GM18517 (cell line): ENCODE measurements around the gene RNF227.

Experiments used
- ATAC-seq: cut with Tn5 transposase; IDR thresholded peaks from one replicate; pipeline ENCODE4 v1.9.1; 2021; ENCODE audit warnings: mild to moderate bottlenecking, moderate library complexity; ENCODE audit not compliant: unreplicated experiment

RNF227 gene

DNA sequence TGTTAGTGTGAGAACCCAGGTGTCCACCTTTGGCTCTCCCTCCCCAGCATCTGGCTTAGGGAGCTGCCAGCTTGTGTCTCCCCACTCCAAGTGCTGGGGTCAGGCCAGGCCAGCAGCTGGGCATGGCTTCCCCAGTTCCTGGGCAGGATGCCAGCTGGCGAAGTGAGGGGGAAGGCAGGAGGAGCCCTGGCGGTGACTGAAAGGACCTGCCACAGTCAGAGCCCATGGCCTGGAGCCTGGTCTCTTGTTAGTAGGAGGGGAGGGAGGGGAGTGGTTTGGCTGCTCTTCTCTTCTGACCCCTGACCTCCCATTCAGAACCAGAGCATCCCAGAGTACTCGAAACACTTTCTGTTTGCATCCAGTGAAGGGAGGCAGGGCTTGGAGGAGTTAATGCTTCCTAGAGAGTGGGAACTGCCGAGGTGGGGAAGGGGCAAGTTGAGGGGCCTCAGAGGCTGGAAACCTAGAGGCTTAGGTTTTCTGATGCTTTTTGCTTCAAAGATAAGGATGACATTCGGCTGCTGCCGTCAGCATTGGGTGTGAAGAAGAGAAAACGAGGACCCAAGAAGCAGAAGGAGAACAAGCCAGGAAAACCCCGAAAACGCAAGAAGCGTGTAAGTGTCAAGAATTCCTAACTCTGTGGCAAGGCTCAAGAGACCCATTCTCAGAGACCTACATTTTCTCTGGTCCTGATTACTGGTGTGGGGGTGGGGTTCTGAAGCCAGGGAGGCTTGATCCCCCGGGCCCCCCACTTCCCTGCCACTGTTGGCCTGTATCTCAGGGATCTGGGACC is 26.7 kb downstream of the RNF227 start:
- no peak for ATAC-seq

DNA sequence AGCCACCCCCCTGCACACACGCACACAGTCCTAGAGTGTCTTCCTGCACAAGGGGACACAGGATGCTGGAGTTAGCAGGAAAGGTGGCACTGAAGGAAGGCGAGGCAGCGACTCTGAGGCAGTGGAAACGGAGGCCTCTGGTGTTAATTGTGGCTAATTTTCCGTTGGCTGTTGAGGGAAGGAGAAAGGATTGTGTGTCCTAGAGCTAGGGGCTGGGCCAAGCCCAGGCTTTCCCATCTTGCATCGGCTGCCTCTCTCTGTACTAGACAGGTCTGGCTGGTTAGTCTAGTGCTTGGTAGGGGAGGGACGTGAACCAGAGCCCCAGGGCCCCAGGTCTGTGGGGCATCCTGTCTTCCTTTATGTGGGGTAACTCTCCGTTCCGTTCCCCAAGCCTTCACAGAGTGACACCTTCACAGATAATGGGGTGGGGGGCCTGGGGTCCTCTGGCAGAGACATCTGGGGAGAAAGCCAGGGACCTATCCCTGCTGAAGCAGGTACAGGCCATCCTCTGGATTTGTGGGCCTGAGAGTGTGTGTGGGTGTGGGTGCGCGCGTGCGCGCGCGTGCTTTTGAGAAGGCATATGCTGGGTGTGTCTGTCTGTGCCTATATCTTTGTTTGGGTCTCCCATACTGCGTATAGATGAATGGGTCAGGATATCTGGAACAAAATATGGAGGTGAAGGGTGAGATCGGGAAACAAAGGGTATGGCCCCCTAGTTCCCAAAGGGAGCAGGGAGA is 27.7 kb downstream of the RNF227 start, which contains the start of gene CHD3:
CHD3 (plus strand) TSS at position 606 of the 737 bp plus-strand sequence. CDS start 212 bp downstream, outside the sequence.
- no peak for ATAC-seq

DNA sequence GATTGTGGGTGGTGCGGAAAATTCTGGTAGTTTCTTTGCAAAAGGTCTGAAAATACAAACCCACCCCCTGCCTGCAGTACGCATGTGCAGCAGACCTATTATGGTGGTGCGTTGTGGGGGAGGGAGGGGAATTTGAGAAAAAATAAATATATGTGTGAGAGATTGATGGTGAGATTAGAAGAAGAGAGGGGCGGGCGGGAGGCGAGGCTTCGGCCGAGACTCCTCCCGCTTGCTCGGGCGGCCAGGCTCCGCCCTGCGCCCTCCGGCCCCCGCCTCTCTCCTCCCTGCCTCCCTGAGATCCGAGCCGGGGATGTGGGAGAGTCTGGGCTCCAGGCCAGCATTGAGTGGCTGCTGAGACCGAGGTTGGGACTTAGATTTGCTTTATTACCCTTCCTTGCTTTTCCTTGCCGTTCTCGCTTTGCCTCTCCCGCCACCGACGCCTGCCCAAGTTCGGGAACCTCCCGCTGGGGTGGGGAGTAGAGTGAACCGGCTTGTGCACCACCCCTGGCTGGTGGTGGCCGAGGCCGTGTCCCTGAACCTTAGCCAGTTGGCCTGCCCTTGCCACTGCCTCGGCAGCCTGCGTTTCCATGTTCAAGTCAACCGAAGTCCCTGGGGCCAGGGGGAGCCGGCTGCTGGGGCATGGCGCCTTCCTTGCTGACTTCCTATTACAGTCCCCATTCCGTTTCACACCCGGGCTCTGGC is 28.5 kb downstream of the RNF227 start:
- ATAC-seq: no peak

DNA sequence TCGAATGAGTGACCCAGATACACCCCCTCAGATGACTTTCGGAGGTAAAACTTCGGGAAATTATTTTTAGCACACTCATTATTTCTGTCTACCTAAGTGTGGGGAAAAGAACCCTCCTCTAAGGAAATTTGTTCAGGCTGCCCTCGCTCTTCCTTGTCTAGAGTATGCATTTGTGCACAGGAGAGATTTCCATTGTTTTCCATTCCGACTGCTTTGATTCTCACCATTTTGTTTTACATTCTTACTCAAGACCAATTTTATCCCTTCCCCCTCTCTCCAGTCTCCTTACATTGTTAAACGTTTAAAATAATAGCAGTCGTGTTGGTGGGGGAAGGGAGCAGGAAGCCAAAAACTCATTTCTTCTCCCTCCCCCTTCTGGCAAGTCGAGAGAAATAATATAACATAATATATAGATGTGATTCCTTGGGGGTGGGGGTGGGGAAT is 29.0 kb downstream of the RNF227 start:
- ATAC-seq: no peak

DNA sequence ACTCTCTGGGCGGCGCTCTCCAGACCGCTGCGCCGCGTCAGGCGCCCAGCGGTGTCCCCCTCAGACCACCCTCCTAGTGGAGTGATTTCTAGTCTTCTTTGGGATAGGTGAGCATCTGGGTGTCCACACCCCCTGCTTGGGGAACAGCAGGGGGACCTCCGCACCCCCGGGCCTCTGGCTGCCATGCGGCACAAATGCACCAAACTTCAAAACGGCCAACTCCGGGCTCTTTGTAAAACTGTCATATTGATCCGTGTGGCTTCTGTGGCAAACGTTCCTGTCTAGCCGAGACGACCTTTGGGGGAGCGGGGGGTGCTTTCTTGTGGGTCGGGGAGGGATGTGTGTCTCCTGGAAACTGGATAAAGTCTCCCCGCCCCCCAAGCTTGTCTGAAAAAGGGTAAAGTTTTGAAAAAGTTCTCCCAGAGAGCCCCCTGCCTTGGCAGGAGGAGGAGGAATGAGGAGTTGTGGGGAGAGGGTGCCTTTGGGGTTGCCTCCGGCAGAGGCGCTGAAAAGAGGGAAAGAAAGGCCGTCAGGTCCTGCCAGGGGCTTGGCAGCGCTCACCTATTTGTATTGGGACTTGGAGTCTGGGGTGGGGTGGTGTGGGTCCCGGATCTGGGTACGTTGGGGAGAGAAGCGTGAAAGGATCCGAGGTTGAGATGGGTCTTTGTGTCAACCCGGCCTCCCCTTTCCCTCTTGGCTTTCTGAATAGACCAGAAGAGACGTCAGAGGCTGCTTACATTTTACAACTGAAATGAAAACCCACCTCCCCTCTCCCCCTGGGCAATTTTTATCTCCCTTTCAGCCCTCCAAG is 29.7 kb downstream of the RNF227 start:
- ATAC-seq: no peak

DNA sequence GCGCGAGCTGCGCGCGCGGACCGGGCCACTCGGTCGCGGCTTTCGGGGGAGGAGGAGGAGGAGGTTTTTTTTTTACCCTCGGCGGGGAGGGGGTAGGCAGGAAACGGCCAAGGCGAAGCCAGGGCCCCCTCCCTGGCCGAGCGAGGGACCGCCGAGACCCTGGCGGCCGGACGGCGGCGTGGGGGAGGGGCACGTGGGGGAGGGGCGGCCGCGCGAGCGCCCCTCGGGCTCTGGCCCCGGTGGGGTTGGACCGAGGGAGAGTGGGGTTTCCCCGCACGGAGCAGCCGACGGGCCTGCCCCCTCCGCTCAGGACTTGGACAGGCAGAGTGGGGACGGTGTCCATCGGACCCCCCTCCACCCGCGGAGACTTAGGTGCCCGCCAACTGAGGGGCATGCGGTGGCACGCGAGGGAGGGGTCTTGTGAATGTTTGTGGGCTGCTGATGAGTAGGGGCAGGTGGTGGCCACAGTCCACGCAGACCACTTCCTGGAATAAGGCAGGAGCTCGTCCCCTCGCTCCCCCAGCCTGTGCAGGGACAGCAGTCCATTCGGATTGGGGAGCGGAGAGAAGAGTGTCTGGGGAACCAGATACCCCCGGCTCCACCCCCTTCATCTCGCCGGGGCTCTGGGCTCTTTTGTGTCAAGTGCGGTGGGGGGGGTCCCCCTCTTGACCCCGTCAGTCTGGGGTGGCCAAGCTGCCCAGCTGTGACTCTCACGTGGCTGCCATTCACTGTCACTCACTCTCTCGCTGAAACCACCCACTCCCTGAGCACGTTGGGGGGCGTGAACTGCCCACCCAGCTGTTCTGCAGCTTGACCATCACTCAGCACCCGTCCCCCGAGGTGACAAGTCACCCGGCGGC is 30.5 kb downstream of the RNF227 start:
- no peak for ATAC-seq

DNA sequence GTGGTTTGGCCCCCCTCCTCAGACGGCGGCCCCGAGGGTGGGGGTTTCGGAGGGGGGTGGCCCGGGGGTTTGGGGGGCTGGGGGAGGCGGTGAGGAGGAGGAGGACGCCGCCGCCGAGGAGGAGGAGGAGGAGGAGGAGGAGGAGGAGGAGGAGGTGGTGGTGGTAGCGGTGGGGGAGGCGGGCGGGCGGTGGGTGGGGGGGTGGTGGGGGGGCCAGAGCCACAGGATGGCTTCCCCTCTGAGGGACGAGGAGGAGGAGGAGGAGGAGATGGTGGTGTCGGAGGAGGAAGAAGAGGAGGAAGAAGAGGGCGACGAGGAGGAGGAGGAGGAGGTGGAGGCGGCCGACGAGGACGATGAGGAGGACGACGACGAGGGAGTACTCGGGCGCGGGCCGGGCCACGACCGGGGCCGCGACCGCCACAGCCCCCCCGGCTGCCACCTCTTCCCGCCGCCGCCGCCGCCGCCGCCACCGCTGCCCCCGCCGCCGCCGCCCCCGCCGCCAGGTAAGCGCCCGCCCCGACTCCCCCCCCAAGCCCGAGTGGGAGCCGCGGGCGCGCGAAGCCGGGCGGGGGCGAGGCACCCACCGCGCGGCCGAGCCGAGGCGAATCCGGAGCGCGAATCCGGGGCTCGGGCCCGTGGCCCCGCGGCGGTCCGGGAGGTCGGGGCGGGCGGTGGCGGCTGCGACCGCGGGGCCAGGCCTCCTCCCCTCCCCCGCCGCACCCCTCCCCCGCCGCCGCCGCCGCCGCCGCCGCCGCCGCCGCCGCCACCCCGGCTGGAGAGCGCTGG is 31.3 kb downstream of the RNF227 start:
- no peak for ATAC-seq

DNA sequence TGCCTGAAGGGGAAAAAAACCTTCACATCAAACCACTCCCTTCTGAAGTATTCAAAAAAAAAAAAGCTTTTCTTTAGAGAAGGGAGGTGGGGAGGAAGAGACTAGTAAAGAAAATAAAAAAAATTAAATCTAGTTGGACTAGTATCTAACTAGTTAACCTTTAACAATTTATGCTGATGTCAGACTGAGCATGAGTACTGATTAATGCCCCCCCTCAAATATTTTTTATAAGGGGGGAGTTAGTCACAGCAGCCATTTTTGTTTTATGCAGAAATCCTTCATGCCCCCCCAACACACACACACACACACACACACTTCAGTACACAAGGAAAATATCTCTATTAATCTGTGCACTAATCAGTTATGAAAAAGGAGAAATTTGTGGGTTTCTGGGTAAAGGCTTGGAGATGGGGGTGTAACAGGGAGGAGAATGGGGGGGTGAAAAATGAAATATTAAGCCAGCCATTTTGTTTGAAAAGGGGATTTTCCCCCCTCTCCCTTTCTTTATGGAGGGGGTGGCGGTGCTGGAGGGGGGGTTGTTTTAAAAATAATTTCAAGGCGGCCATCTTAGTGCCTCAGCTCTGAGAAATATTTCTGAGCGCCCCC is 32.2 kb downstream of the RNF227 start:
- ATAC-seq: no peak

DNA sequence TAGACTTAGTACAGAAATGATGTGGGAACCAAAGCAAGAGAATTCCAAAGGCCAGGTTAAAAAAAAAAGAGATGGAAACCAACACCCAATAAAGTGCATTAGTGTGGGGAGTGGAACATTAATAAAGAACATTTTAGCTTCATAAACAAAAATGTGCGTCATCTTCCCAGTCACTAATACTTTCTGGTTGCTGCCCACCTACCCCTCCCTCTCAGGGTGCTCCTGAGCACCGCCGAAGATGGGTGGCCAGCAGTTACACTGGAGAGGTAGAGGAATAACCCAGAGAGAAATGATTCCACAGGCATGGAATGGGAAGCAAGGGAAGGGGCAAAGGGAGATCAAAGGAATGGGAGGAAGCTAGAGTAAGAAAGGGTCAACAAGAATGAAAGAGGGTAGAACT is 33.5 kb downstream of the RNF227 start:
- ATAC-seq: no peak

DNA sequence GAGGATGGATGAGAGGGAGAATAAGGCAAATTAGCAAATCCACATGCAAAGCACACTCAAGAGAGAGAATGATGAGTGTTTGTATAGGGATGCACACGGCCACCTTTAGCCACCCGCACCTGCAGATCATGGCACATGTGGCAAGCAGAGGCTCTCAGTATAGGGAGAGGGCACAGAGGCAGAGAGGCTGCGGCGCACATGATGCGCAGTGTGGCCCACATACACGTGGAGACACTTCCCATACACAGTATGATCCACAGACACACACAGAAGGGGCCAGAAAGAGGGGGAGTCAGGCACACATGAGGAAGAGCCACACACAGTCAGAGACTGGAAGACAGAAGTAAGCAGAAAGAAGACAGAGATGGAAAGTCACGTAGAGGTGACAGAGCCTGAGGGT is 34.0 kb downstream of the RNF227 start:
- ATAC-seq: no peak

DNA sequence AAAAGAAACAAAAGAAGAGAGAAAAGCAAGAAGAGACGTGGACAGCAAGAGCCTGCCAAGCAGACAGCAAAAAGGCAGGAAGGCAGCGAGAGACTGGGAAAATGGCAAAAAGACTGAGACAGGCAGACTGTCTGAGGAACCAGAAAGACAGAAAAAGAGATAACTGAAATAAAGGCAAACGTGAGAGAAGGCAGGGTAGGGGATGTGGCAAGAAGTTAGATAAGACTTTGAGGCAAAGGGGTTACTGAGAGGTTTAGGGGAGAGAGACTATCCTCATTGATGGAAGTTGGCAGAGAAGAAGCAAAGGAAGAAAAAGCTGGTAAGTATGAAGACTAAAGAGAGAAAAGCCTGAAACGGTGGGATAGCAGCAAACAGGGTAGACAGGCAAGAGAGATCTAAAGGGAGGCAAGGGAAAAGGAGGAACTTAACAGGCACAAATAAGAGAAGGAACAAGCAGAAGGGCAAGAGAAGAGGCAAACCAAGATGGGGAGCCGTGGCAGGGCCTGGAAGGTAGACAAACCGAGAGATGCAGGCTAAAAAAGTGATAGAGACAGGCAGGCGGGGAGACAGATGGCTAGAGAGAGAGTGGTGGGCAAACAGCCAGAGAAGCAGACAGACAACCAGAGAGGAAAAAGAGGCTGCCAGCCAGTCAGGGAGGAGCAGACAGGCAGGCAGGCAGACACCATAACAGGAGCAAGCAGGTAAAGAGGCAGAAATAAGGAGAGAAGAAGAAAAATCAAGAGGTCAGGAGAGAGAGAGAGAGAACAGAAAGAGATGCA is 34.6 kb downstream of the RNF227 start:
- no peak for ATAC-seq

DNA sequence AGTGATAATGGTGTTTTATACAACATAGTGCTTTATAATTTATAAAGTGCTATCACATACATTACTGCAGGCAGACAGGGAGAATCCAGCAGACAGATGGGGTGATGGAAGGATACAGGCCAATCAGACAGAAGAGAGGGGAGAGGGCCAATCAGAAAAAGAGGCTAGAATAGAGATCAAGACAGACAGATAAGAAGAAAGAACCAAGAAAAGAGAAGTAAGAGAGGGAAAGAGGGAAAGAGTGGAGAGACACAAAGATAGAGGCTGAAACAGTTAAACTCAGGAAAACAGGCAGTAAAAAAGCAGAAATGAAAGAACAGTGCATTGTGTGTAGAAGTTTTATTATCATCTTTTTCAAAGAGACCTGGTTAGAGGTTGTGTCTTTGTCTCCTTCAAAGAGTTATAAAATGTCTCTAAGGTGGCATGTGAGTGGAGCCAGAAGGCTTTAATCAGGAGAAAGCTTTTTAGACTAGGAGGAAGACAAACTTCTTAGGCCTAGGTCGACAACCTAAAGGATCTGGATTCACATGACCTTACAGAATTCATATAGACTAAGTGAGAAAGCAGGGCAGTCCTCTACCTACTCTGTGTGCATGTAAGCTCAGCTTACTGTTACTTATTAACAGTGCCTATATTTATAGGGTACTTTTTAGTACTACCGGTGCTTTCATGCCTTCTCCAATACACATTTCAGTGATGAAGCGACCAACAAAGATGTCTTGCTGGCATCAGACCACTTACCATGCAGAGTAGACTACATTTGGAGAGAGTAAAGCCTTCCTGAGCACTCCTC is 35.8 kb downstream of the RNF227 start:
- ATAC-seq: no peak

DNA sequence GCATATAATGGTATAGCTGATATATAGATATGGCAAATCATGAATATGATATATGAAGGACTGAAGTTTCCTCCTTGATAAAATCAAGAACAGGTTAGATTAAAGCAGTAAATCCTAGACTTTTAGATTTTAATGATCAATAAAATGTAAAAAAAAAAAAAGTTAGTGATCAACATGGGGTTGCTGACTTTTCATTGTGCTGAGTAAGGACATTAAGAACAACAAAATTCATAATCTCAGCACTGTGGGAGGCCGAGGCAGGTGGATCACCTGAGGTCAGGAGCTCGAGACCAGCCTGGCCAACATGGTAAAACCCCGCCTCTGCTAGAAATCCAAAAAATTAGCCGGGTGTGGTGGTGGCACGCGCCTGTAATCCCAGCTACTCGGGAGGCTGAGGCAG is 37.9 kb downstream of the RNF227 start:
- ATAC-seq: no peak

DNA sequence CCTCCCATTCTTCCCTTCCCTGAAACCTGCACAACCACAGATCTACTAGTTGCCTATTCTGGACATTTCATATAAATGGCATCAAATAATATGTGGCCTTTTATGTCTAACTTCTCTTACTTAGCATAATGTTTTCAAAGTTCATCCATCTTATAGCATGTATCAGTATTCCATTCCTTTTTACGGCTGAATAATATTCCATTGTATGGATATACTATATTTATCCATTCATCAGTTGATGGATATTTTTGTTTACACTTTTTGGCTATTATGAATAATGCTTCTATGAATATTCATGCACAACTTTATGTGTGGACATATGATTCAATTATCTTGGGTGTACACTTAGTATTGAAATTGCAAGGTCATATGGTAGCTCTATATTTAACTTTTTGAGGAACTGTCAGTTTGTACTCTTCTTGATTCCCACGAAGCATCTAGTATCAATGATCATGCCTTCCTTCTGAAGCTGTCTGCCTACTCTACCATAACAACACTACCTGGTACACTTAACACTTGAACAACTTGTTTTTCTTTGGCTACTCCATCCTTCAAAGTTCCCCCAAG is 40.2 kb downstream of the RNF227 start:
- ATAC-seq: no peak

DNA sequence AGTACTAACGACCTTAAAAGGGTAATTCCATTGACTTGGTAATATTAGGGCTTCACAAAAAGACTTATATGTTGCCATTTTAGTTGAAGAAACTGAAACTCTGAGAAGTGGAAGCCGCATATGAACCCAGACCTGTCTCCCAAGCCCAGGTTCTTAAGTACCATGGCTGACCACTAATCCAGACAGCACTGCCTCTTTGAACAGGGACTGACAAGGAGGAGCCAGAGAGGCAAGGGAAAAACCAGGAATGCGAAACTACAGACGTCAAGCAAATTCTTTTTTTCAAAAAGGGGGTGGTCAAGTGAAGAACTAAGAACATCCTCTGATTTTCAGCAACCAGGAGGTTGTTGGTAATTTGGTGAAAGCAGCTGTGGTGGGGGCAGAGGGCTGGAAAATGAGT is 43.0 kb downstream of the RNF227 start:
- ATAC-seq: no peak

DNA sequence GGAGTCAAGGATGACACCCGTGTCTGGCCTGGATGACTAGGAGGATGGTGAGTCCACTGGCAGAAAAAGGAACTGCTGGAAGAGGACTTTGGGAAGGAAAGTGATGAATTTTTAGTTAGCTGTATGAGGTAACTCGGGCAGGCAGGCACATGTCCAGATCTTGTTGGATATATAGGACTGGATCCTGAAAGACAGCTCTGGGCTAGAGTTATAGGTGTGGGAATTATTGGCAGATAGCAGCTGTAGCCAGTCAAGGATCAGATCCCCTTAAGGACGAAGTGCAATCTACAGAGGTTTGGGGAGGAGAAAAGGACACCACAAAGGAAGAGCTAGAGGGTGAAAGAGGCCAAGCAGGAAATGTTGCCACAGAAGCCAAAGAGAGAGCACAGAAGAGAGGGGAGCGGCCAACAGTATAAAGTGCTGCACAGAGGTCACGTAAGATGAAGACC is 48.2 kb downstream of the RNF227 start:
- no peak for ATAC-seq
